Coronary artery (tissue), 2 donors: ENCODE measurements around the gene PM20D2.

Source experiments
- DNase-seq: peaks from one replicate; pipeline ENCODE4 v3.0.0-alpha.2; 2017; ENCODE audit warnings: low spot score
- H3K27ac ChIP-seq, 2 donors: fragments of 200-600 bp; sonication (generic); one replicate each; pipeline ENCODE4 v1.5.1; 2016 to 2019
- H3K4me3 ChIP-seq: fragments of 200-600 bp; sonication (generic); 2 replicates; pipeline ENCODE4 v1.5.1; 2016; ENCODE audit warnings: mild to moderate bottlenecking, moderate library complexity
- TF ChIP-seq, protein P1 (sequence below): fragments of 200-600 bp; sonication (generic); IDR thresholded peaks from one replicate; pipeline ENCODE4 v1.5.1; 2019; ENCODE audit warnings: antibody characterized with exemption

Gene PM20D2

DNA sequence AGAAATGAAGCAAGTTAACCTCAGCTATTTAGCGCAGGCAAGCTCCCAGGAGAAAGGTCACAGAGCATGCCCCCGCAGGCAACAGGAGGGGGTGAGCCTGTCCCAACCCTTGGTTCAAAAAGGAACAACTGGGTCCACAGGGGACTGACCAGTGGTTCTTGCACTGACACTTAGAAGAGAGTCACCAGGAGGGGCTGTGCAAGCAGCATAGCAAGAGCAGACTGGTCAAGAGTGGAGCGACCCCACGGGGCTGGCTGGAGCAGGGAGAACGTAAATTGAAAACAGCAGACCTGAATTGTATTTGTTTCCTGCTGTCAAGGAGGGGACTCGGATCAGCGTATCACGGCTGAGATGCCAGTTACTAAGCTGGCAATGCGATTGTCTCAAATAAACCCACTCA is 38.5 kb downstream of the PM20D2 start:
- Histone ChIP-seq H3K27ac (no peak overlapping the region), H3K4me3 (no peak overlapping the region)
- DNase-seq: no peak
- TF ChIP-seq, protein P1, sequence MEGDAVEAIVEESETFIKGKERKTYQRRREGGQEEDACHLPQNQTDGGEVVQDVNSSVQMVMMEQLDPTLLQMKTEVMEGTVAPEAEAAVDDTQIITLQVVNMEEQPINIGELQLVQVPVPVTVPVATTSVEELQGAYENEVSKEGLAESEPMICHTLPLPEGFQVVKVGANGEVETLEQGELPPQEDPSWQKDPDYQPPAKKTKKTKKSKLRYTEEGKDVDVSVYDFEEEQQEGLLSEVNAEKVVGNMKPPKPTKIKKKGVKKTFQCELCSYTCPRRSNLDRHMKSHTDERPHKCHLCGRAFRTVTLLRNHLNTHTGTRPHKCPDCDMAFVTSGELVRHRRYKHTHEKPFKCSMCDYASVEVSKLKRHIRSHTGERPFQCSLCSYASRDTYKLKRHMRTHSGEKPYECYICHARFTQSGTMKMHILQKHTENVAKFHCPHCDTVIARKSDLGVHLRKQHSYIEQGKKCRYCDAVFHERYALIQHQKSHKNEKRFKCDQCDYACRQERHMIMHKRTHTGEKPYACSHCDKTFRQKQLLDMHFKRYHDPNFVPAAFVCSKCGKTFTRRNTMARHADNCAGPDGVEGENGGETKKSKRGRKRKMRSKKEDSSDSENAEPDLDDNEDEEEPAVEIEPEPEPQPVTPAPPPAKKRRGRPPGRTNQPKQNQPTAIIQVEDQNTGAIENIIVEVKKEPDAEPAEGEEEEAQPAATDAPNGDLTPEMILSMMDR: no peak

- TF ChIP-seq, protein P1: no peak
- Histone ChIP-seq H3K27ac (no peak overlapping the region), H3K4me3 (no peak overlapping the region)
- no peak for DNase-seq
Observed at GRCh38 chr6:89186762-89187161, 40.9 kb downstream of the PM20D2 start.

- H3K4me3 ChIP-seq: no peak overlapping the region
- DNase-seq: no peak
- no peak overlapping the region for H3K27ac ChIP-seq
- TF ChIP-seq, protein P1: no peak
Observed at GRCh38 chr6:89187504-89187903, 41.6 kb downstream of the PM20D2 start.

DNA sequence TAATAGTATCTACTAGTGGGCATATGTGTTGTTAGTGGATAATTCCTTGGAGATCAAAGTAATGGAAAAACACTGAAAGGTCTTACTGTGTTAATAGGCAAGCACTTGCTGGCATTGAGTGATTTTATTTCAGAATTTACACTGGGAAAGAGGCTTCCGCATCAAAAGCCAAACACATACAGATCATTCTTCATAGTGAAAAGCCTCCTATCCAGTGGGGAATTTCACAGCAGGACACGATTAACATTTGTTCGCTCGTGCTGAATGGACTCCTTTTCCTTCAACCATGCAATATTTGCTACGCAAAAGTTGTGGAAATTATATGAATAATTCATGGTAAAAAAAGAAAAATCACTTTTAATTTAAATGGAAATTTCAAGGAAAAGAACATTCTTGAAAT is 44.9 kb downstream of the PM20D2 start:
- TF ChIP-seq, protein P1: no peak
- H3K4me3 ChIP-seq: no peak overlapping the region
- DNase-seq: no peak

DNA sequence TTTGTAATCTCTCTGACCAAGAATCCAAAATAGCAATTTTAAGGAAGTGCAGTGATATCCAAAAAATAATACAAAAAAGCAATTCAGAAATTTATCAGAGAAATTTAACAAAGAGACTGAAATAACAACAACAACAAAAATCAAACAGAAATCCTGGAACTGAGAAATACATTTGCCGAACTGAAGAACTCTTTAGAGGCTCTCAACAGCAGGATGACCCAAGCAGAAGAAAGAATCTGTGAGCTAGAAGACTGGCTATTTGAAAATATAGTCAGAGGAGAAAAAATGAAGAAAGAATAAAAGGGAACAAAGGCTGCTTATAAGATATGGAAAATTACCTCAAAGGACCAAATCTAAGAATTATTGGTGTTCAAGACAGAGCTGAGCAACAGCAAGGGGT is 48.7 kb downstream of the PM20D2 start:
- Histone ChIP-seq H3K27ac (no peak overlapping the region), H3K4me3 (no peak overlapping the region)
- no peak for DNase-seq
- TF ChIP-seq, protein P1: no peak

More for the DNA sequence above, 44.9 kb downstream of the PM20D2 start:
- no peak overlapping the region for H3K27ac ChIP-seq

GRCh38 chr6:89197141-89197540 is 51.3 kb downstream of the PM20D2 start:
- TF ChIP-seq, protein P1: no peak
- H3K27ac ChIP-seq: no peak overlapping the region
- no peak for DNase-seq
- H3K4me3 ChIP-seq: no peak overlapping the region

DNA sequence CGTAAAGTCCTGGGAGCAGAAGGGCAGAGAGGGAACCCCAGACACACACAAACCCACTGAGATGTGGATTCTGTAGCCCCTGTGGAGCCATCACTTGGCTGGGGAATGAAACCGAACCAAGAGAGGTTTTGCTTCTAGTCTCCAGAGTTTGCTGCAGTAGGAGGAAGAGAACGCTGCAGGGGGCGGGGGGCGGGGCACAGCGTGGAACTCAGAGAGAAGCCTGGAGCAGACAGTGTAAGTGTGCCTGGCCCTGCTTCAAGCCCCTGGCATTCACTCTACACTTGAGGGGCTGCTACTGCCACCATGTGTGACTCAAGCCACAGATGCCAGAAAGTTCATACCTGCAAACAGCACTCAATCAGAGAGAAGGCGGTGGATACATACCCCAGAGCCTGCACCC is 52.4 kb downstream of the PM20D2 start:
- Histone ChIP-seq H3K27ac (no peak overlapping the region), H3K4me3 (no peak overlapping the region)
- TF ChIP-seq, protein P1: no peak
- DNase-seq: no peak
